ENCODE measurements around the gene ABCA8. TPM values are rescaled to one million over a fixed set of nuclear protein-coding genes. Genes with fewer than 3 reads are reported as not detected.
"Not testable (repeated sequence)": the region's sequence is repeated elsewhere in the genome, so short reads cannot be mapped to it uniquely, and the experiment has no call there.

The ABCA8 gene
- total RNA-seq, 1 donor from 2014 or later: not detected

DNA sequence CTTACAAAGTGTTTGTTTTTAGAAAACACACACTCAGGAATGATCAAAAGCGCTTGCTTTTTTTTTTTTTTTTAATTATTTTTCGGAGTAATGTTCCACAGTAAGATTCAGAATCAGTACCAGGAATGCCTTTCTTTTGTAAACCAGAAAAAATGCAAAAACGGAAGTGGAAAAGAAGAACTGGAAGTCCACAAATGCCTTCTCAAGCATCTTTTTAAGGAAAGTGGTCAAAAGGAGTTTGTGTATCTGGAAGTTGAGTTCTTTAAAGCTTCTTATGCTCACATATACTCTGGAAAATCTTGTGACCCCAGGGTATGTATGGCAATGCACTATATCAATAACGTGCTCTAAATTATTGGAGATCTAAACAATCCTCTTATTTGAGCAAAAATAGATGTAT is 126.0 kb downstream of the ABCA8 start:
- peaks cover 2% of the 10 kb centered on the region for H3K27me3 Mint-ChIP-seq (ENCODE audit: low read depth, unreplicated experiment)
- H4K20me1 ChIP-seq (ENCODE audit: insufficient read depth, low read length): no peaks in the 10 kb centered on the region
- H3K36me3 ChIP-seq (ENCODE audit: insufficient read depth, low read length): no peaks in the 10 kb centered on the region
- no peak for DNase-seq (ENCODE audit: low read depth)
- H3K9ac ChIP-seq (ENCODE audit: low read length): no peak overlapping the region
- H3K4me1 Mint-ChIP-seq (ENCODE audit: low read depth, unreplicated experiment): no peaks in the 10 kb centered on the region
- no peaks in the 10 kb centered on the region for H3K4me1 ChIP-seq (ENCODE audit: insufficient read depth, low read length)
- H2AFZ ChIP-seq (ENCODE audit: low read depth, low read length): no peak overlapping the region
- H3K27me3 ChIP-seq (ENCODE audit: insufficient read depth, low read length): no peaks in the 10 kb centered on the region
- H3K4me3 ChIP-seq (ENCODE audit: insufficient read depth, low read depth, low read length): no peak overlapping the region
- no peak overlapping the region for H3K27ac ChIP-seq (ENCODE audit: low read depth, low read length)
- no peak overlapping the region for H3K4me3 Mint-ChIP-seq (ENCODE audit: unreplicated experiment)
- TF ChIP-seq EZH2 (IDR thresholded peaks at IDR 0.05; ENCODE audit: insufficient read depth, low read length): no peak
- TF ChIP-seq, protein P1, sequence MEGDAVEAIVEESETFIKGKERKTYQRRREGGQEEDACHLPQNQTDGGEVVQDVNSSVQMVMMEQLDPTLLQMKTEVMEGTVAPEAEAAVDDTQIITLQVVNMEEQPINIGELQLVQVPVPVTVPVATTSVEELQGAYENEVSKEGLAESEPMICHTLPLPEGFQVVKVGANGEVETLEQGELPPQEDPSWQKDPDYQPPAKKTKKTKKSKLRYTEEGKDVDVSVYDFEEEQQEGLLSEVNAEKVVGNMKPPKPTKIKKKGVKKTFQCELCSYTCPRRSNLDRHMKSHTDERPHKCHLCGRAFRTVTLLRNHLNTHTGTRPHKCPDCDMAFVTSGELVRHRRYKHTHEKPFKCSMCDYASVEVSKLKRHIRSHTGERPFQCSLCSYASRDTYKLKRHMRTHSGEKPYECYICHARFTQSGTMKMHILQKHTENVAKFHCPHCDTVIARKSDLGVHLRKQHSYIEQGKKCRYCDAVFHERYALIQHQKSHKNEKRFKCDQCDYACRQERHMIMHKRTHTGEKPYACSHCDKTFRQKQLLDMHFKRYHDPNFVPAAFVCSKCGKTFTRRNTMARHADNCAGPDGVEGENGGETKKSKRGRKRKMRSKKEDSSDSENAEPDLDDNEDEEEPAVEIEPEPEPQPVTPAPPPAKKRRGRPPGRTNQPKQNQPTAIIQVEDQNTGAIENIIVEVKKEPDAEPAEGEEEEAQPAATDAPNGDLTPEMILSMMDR (IDR thresholded peaks at IDR 0.05; ENCODE audit: insufficient read depth, low read depth, low read length): no peak
- no peak for FAIRE-seq
- H3K79me2 ChIP-seq (ENCODE audit: insufficient read depth, low read length): no peaks in the 10 kb centered on the region
- no peaks in the 10 kb centered on the region for H3K36me3 Mint-ChIP-seq (ENCODE audit: low read depth, unreplicated experiment)
- no peaks in the 10 kb centered on the region for H3K9me3 ChIP-seq (ENCODE audit: insufficient read depth, low read depth, low read length)
- H3K9me3 Mint-ChIP-seq (ENCODE audit: unreplicated experiment): peaks cover 2% of the 10 kb centered on the region
- H3K27ac Mint-ChIP-seq (ENCODE audit: unreplicated experiment): no peak overlapping the region
- no peak overlapping the region for H3K4me2 ChIP-seq (ENCODE audit: low read length)

DNA sequence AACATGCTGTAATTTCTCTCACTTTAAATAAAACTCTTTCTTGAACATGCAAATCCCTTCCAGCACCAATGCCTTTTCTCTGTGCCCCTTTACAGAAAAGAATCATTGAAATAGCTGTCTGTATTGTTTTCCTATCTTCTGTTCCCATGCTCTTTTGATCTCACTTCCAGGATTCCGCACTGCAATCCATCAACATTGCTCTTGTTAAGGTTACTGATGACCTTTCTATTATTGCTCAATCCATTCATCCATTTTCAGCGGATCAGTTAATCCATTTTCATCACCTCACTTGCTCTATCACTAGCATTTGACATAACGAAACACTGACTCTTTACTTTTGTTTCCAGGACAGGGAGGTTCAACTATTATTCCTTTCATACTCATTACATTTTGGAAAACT is 130.5 kb downstream of the ABCA8 start:
- Histone ChIP-seq H3K36me3 (ENCODE audit: insufficient read depth, low read length) (no peaks in the 10 kb centered on the region), H3K4me2 (ENCODE audit: low read length) (no peak overlapping the region), H3K79me2 (ENCODE audit: insufficient read depth, low read length) (no peaks in the 10 kb centered on the region), H2AFZ (ENCODE audit: low read depth, low read length) (no peak overlapping the region), H3K27me3 (ENCODE audit: insufficient read depth, low read length) (no peaks in the 10 kb centered on the region), H3K4me1 (ENCODE audit: insufficient read depth, low read length) (peaks cover 26% of the 10 kb centered on the region), H3K4me3 (ENCODE audit: insufficient read depth, low read depth, low read length) (no peak overlapping the region), H3K27ac (ENCODE audit: low read depth, low read length) (no peak overlapping the region), H3K9ac (ENCODE audit: low read length) (no peak overlapping the region), H3K9me3 (ENCODE audit: insufficient read depth, low read depth, low read length) (no peaks in the 10 kb centered on the region), H4K20me1 (ENCODE audit: insufficient read depth, low read length) (no peaks in the 10 kb centered on the region)
- no peak overlapping the region for H3K27ac Mint-ChIP-seq (ENCODE audit: unreplicated experiment)
- no peak for TF ChIP-seq EZH2 (IDR thresholded peaks at IDR 0.05; ENCODE audit: insufficient read depth, low read length)
- TF ChIP-seq, protein P1 (IDR thresholded peaks at IDR 0.05; ENCODE audit: insufficient read depth, low read depth, low read length): no peak
- H3K9me3 Mint-ChIP-seq (ENCODE audit: unreplicated experiment): peaks cover 2% of the 10 kb centered on the region
- FAIRE-seq (no peak), DNase-seq (ENCODE audit: low read depth) (no peak)
- no peak overlapping the region for H3K4me3 Mint-ChIP-seq (ENCODE audit: unreplicated experiment)
- no peaks in the 10 kb centered on the region for H3K36me3 Mint-ChIP-seq (ENCODE audit: low read depth, unreplicated experiment)
- H3K4me1 Mint-ChIP-seq (ENCODE audit: low read depth, unreplicated experiment): peaks cover 18% of the 10 kb centered on the region
- no peaks in the 10 kb centered on the region for H3K27me3 Mint-ChIP-seq (ENCODE audit: low read depth, unreplicated experiment)

DNA sequence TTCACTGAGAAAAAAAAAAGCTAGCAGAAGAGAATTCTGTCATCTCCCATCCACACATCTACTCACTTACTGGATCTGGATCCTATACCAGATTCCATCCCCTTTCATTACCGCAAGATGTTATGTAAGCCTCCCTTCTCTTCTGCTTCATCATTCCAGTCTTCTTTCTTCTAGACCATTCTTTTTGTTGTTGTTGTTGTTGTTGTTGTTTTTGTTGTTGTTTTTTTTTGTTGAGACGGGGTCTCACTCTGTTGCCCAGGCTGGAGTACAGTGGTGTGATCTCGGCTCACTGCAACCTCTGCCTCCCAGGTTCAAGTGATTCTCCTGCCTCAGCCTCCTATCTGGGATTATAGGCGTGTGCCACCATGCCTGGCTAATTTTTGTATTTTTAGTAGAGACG is 131.0 kb downstream of the ABCA8 start:
- not testable (repeated sequence) for H3K79me2 ChIP-seq (ENCODE audit: insufficient read depth, low read length); H3K9ac ChIP-seq (ENCODE audit: low read length); H3K27ac Mint-ChIP-seq (ENCODE audit: unreplicated experiment); H3K27me3 ChIP-seq (ENCODE audit: insufficient read depth, low read length); H3K36me3 Mint-ChIP-seq (ENCODE audit: low read depth, unreplicated experiment); H4K20me1 ChIP-seq (ENCODE audit: insufficient read depth, low read length); FAIRE-seq; DNase-seq (ENCODE audit: low read depth); H3K4me3 ChIP-seq (ENCODE audit: insufficient read depth, low read depth, low read length); H3K4me2 ChIP-seq (ENCODE audit: low read length); H3K4me3 Mint-ChIP-seq (ENCODE audit: unreplicated experiment); H2AFZ ChIP-seq (ENCODE audit: low read depth, low read length); H3K27me3 Mint-ChIP-seq (ENCODE audit: low read depth, unreplicated experiment); H3K36me3 ChIP-seq (ENCODE audit: insufficient read depth, low read length); H3K9me3 ChIP-seq (ENCODE audit: insufficient read depth, low read depth, low read length); H3K27ac ChIP-seq (ENCODE audit: low read depth, low read length); H3K9me3 Mint-ChIP-seq (ENCODE audit: unreplicated experiment)
- peaks cover 26% of the 10 kb centered on the region for H3K4me1 ChIP-seq (ENCODE audit: insufficient read depth, low read length)
- peaks cover 18% of the 10 kb centered on the region for H3K4me1 Mint-ChIP-seq (ENCODE audit: low read depth, unreplicated experiment)
